Stimulated activated CD4-positive, alpha-beta T cell treated with anti-CD3 and anti-CD28 coated beads, Interleukin-1b, Interleukin-23, amount 100 ng/mL, for 48 hours (primary cell): ENCODE measurements around the gene TRUB2.
"Not testable (repeated sequence)": the region's sequence is repeated elsewhere in the genome, so short reads cannot be mapped to it uniquely, and the experiment has no call there.

Experiments
- DNase-seq: peaks from one replicate; pipeline ENCODE4 v3.0.0-alpha.2; 2020

The TRUB2 gene

GRCh38 chr9:128296340-128297220 is 25.7 kb downstream of the TRUB2 start:
- DNase-seq, result no peak

GRCh38 chr9:128294142-128294541 is 28.1 kb downstream of the TRUB2 start:
- DNase-seq, result no peak

GRCh38 chr9:128293091-128293490 is 29.2 kb downstream of the TRUB2 start:
- DNase-seq, result no peak

GRCh38 chr9:128292009-128292408 is 30.2 kb downstream of the TRUB2 start:
- no peak for DNase-seq

- no peak for DNase-seq
These were observed 33.8 kb downstream of the TRUB2 start for GRCh38 chr9:128288273-128289004.

GRCh38 chr9:128286440-128286839 is 35.8 kb downstream of the TRUB2 start:
- DNase-seq, result no peak

- no peak for DNase-seq
These were observed 37.0 kb downstream of the TRUB2 start for GRCh38 chr9:128285033-128285784.

GRCh38 chr9:128282500-128282899 is 39.7 kb downstream of the TRUB2 start:
- DNase-seq, result no peak

GRCh38 chr9:128280084-128280622 is 42.1 kb downstream of the TRUB2 start:
- no peak for DNase-seq

- not testable (repeated sequence) for DNase-seq
These were observed 42.9 kb downstream of the TRUB2 start for GRCh38 chr9:128279088-128280073.

- DNase-seq, result no peak
These were observed 45.5 kb downstream of the TRUB2 start for GRCh38 chr9:128276574-128277270.

- peak; percentile 100 for DNase-seq
These were observed 46.2 kb downstream of the TRUB2 start, which contains the start of gene SWI5 for GRCh38 chr9:128276008-128276573. Gene SWI5, plus strand, starts transcription at chr9:128276276.

- DNase-seq, result no peak
These were observed 46.8 kb downstream of the TRUB2 start, which contains the start of gene GOLGA2 for GRCh38 chr9:128275198-128276007. Gene GOLGA2, minus strand, starts transcription at chr9:128276007. Its CDS starts 31 bp downstream, at chr9:128275976.

- no peak for DNase-seq
These were observed 48.0 kb downstream of the TRUB2 start for GRCh38 chr9:128274245-128274644.

GRCh38 chr9:128271512-128271911 is 50.7 kb downstream of the TRUB2 start:
- no peak for DNase-seq

- DNase-seq, result no peak
These were observed 51.1 kb downstream of the TRUB2 start for GRCh38 chr9:128271112-128271511.

- no peak for DNase-seq
These were observed 55.2 kb downstream of the TRUB2 start for GRCh38 chr9:128266868-128267590.

GRCh38 chr9:128265348-128265847 is 56.8 kb downstream of the TRUB2 start:
- DNase-seq, result no peak

GRCh38 chr9:128262687-128263086 is 59.6 kb downstream of the TRUB2 start:
- no peak for DNase-seq
